Mesendoderm (in vitro differentiated cells): Measurements from ENCODE around the gene CACNB1.

ENCODE experiments used
- DNase-seq: peaks from one replicate; pipeline ENCODE4 v3.0.0; 2013
- H2AK5ac ChIP-seq: 2 replicates; pipeline ENCODE4 v1.6.1; 2013; ENCODE audit warnings: low read length, inconsistent platforms
- H2BK120ac ChIP-seq: 2 replicates; pipeline ENCODE4 v1.6.1; 2013; ENCODE audit warnings: low read depth, mild to moderate bottlenecking, low read length, moderate library complexity, mixed read lengths
- H2BK15ac ChIP-seq: replicated peaks from 2 replicates; pipeline ENCODE4 v1.6.1; 2013; ENCODE audit warnings: low read depth, mild to moderate bottlenecking, moderate library complexity
- H2BK5ac ChIP-seq: 2 replicates; pipeline ENCODE4 v1.6.1; 2013; ENCODE audit warnings: low read length, inconsistent platforms
- H3K18ac ChIP-seq: 2 replicates; pipeline ENCODE4 v1.6.1; 2013; ENCODE audit warnings: mild to moderate bottlenecking, low read length, mixed read lengths
- H3K23ac ChIP-seq: one replicate; pipeline ENCODE4 v1.6.1; 2013; ENCODE audit warnings: low read length
- H3K27ac ChIP-seq: 2 replicates; pipeline ENCODE4 v1.5.1; 2013; ENCODE audit warnings: low read depth, mild to moderate bottlenecking, inconsistent platforms, low read length, moderate library complexity
- H3K27me3 ChIP-seq: 2 replicates; pipeline ENCODE4 v1.6.1; 2013; ENCODE audit warnings: low read length, control low read depth, mild to moderate bottlenecking, inconsistent platforms; ENCODE audit not compliant: insufficient read depth, poor library complexity
- H3K36me3 ChIP-seq: 2 replicates; pipeline ENCODE4 v1.6.1; 2013; ENCODE audit warnings: low read length, inconsistent platforms; ENCODE audit not compliant: control insufficient read depth, insufficient read depth
- H3K4ac ChIP-seq: one replicate; pipeline ENCODE4 v1.6.1; 2013; ENCODE audit warnings: low read depth, mild to moderate bottlenecking, low read length, moderate library complexity
- H3K4me1 ChIP-seq: 2 replicates; pipeline ENCODE4 v1.6.1; 2013; ENCODE audit warnings: low read depth, low read length, inconsistent platforms; ENCODE audit not compliant: control insufficient read depth
- H3K4me2 ChIP-seq: 2 replicates; pipeline ENCODE4 v1.6.1; 2013; ENCODE audit warnings: low read length
- H3K4me3 ChIP-seq: 2 replicates; pipeline ENCODE4 v1.5.1; 2013; ENCODE audit warnings: mild to moderate bottlenecking, low read length
- H3K56ac ChIP-seq: one replicate; pipeline ENCODE4 v1.6.1; 2013; ENCODE audit warnings: low read length
- H3K79me1 ChIP-seq: 2 replicates; pipeline ENCODE4 v1.6.1; 2013; ENCODE audit warnings: low read length, inconsistent platforms
- H3K79me2 ChIP-seq: 2 replicates; pipeline ENCODE4 v1.6.1; 2013; ENCODE audit warnings: mild to moderate bottlenecking, low read length; ENCODE audit not compliant: control insufficient read depth, insufficient read depth
- H3K9ac ChIP-seq: 2 replicates; pipeline ENCODE4 v1.6.1; 2013; ENCODE audit warnings: low read length, inconsistent platforms
- H4K5ac ChIP-seq: one replicate; pipeline ENCODE4 v1.6.1; 2013; ENCODE audit warnings: low read length
- H4K8ac ChIP-seq: one replicate; pipeline ENCODE4 v1.6.1; 2013; ENCODE audit warnings: low read depth, mild to moderate bottlenecking, control low read depth, low read length, moderate library complexity
- WGBS: extraction: QIAGEN DNeasy Blood & Tissue Kit; methylation state at CpG from one replicate; pipeline ENCODE4 v1.1.7; 2013; ENCODE audit warnings: low lambda C conversion rate, missing lambda C conversion rate; ENCODE audit not compliant: insufficient coverage; ENCODE audit errors: extremely low coverage; 5-methylcytosine and 5-hydroxymethylcytosine counted together

The CACNB1 gene

GRCh38 chr17:39210093-39210434 lies 12.6 kb upstream of the CACNB1 start:
- Histone ChIP-seq H3K4me3 (peak overlapping the region; percentile 17), H3K27me3 (no peaks in the 10 kb centered on the region)
- WGBS, result no CpG with 5 or more reads among the region's 22 CpGs

GRCh38 chr17:39209317-39210092 lies 12.0 kb upstream of the CACNB1 start:
- Histone ChIP-seq H3K79me1 (no peaks in the 10 kb centered on the region), H2BK15ac (no peak overlapping the region), H3K4ac (no peak overlapping the region), H2BK120ac (no peak overlapping the region), H3K4me3 (peak overlapping the region; percentile 17), H3K4me1 (peaks cover 2% of the 10 kb centered on the region), H3K79me2 (no peaks in the 10 kb centered on the region), H3K27ac (no peak overlapping the region), H3K23ac (peak overlapping the region; percentile 80), H4K8ac (no peak overlapping the region), H2AK5ac (no peak overlapping the region), H3K4me2 (peak overlapping the region; percentile 77), H3K27me3 (no peaks in the 10 kb centered on the region), H2BK5ac (no peak overlapping the region), H3K9ac (peak overlapping the region; percentile 67), H3K56ac (peak overlapping the region; percentile 90), H3K18ac (peak overlapping the region; percentile 5), H3K36me3 (no peaks in the 10 kb centered on the region), H4K5ac (no peak overlapping the region)
- WGBS, result no CpG with 5 or more reads among the region's 39 CpGs
- peak; percentile 24 for DNase-seq

More at GRCh38 chr17:39210093-39210434, 12.6 kb upstream of the CACNB1 start:
- H3K56ac ChIP-seq, result peak overlapping the region; percentile 90
- no peak overlapping the region for H3K27ac ChIP-seq
- no peaks in the 10 kb centered on the region for H3K79me2 ChIP-seq
- no peak for DNase-seq
- H3K79me1 ChIP-seq, result no peaks in the 10 kb centered on the region
- H3K4me2 ChIP-seq, result peak overlapping the region; percentile 77
- no peak overlapping the region for H4K8ac ChIP-seq
- peaks cover 2% of the 10 kb centered on the region for H3K4me1 ChIP-seq
- H3K36me3 ChIP-seq, result no peaks in the 10 kb centered on the region
- no peak overlapping the region for H2AK5ac ChIP-seq
- no peak overlapping the region for H2BK15ac ChIP-seq
- H3K18ac ChIP-seq, result peak overlapping the region; percentile 5
- H2BK120ac ChIP-seq, result no peak overlapping the region
- H4K5ac ChIP-seq, result no peak overlapping the region
- H3K23ac ChIP-seq, result peak overlapping the region; percentile 80
- no peak overlapping the region for H2BK5ac ChIP-seq
- peak overlapping the region; percentile 67 for H3K9ac ChIP-seq
- no peak overlapping the region for H3K4ac ChIP-seq

GRCh38 chr17:39208893-39209292 lies 11.4 kb upstream of the CACNB1 start:
- Histone ChIP-seq H3K4me2 (no peak overlapping the region), H2BK5ac (no peak overlapping the region), H3K23ac (no peak overlapping the region), H3K79me1 (no peaks in the 10 kb centered on the region), H3K18ac (no peak overlapping the region), H3K4ac (no peak overlapping the region), H2BK120ac (no peak overlapping the region), H4K5ac (no peak overlapping the region), H3K4me3 (no peak overlapping the region), H3K27me3 (no peaks in the 10 kb centered on the region), H3K36me3 (peaks cover 6% of the 10 kb centered on the region), H3K4me1 (peaks cover 2% of the 10 kb centered on the region), H3K27ac (no peak overlapping the region), H2AK5ac (no peak overlapping the region), H3K56ac (no peak overlapping the region), H3K79me2 (no peaks in the 10 kb centered on the region), H4K8ac (no peak overlapping the region), H2BK15ac (no peak overlapping the region), H3K9ac (no peak overlapping the region)
- WGBS, result no CpG with 5 or more reads among the region's 8 CpGs
- DNase-seq, result peak; percentile 31

GRCh38 chr17:39208136-39208535 lies 10.7 kb upstream of the CACNB1 start:
- Histone ChIP-seq H3K18ac (no peak overlapping the region), H3K4me2 (no peak overlapping the region), H3K36me3 (peaks cover 8% of the 10 kb centered on the region), H4K8ac (no peak overlapping the region), H3K56ac (peak overlapping the region; percentile 31), H4K5ac (no peak overlapping the region), H3K4me1 (peaks cover 2% of the 10 kb centered on the region), H2BK5ac (no peak overlapping the region), H2AK5ac (no peak overlapping the region), H2BK15ac (no peak overlapping the region), H3K4me3 (no peak overlapping the region), H3K27ac (no peak overlapping the region), H3K23ac (no peak overlapping the region), H3K4ac (no peak overlapping the region), H3K79me1 (no peaks in the 10 kb centered on the region), H3K79me2 (no peaks in the 10 kb centered on the region), H2BK120ac (no peak overlapping the region), H3K27me3 (no peaks in the 10 kb centered on the region), H3K9ac (no peak overlapping the region)
- no peak for DNase-seq
- no CpG with 5 or more reads among the region's 7 CpGs for WGBS

- H3K4me1 ChIP-seq, result peaks cover 2% of the 10 kb centered on the region
- H4K8ac ChIP-seq, result no peak overlapping the region
- no peak overlapping the region for H2BK120ac ChIP-seq
- DNase-seq, result no peak
- no peak overlapping the region for H3K4me2 ChIP-seq
- H3K9ac ChIP-seq, result no peak overlapping the region
- H2BK5ac ChIP-seq, result no peak overlapping the region
- H2BK15ac ChIP-seq, result no peak overlapping the region
- H3K79me2 ChIP-seq, result peaks cover 25% of the 10 kb centered on the region
- no peak overlapping the region for H3K56ac ChIP-seq
- WGBS, result no CpG with 5 or more reads among the region's 3 CpGs
- no peak overlapping the region for H3K4ac ChIP-seq
- H3K27ac ChIP-seq, result no peak overlapping the region
- peaks cover 11% of the 10 kb centered on the region for H3K79me1 ChIP-seq
- no peaks in the 10 kb centered on the region for H3K27me3 ChIP-seq
- H3K18ac ChIP-seq, result no peak overlapping the region
- H3K36me3 ChIP-seq, result peaks cover 16% of the 10 kb centered on the region
- H2AK5ac ChIP-seq, result no peak overlapping the region
- no peak overlapping the region for H4K5ac ChIP-seq
- H3K4me3 ChIP-seq, result no peak overlapping the region
- H3K23ac ChIP-seq, result no peak overlapping the region
Measured at GRCh38 chr17:39205112-39205526, 7.7 kb upstream of the CACNB1 start.

GRCh38 chr17:39204245-39204644 lies 6.8 kb upstream of the CACNB1 start:
- no peak overlapping the region for H3K18ac ChIP-seq
- H3K27ac ChIP-seq, result no peak overlapping the region
- no peak overlapping the region for H2BK120ac ChIP-seq
- peaks cover 16% of the 10 kb centered on the region for H3K36me3 ChIP-seq
- no peak overlapping the region for H3K4me2 ChIP-seq
- H4K5ac ChIP-seq, result no peak overlapping the region
- H3K4me1 ChIP-seq, result no peaks in the 10 kb centered on the region
- no peak overlapping the region for H4K8ac ChIP-seq
- no CpG with 5 or more reads among the region's 8 CpGs for WGBS
- H3K27me3 ChIP-seq, result no peaks in the 10 kb centered on the region
- H2BK15ac ChIP-seq, result no peak overlapping the region
- no peak overlapping the region for H3K56ac ChIP-seq
- no peak overlapping the region for H3K4ac ChIP-seq
- H3K9ac ChIP-seq, result no peak overlapping the region
- peaks cover 25% of the 10 kb centered on the region for H3K79me2 ChIP-seq
- H2AK5ac ChIP-seq, result no peak overlapping the region
- DNase-seq, result no peak
- H3K4me3 ChIP-seq, result no peak overlapping the region
- H2BK5ac ChIP-seq, result no peak overlapping the region
- H3K79me1 ChIP-seq, result peaks cover 11% of the 10 kb centered on the region
- no peak overlapping the region for H3K23ac ChIP-seq
